Middle frontal gyrus (tissue), 1 donor: ENCODE data around the gene KCTD13.
"Not testable (repeated sequence)": the region's sequence is repeated elsewhere in the genome, so short reads cannot be mapped to it uniquely, and the experiment has no call there.

Experiments used
- DNase-seq: peaks from one replicate; pipeline ENCODE4 v3.0.0-alpha.2; 2015; ENCODE audit warnings: low spot score; ENCODE audit errors: extremely low spot score

KCTD13 gene

DNA sequence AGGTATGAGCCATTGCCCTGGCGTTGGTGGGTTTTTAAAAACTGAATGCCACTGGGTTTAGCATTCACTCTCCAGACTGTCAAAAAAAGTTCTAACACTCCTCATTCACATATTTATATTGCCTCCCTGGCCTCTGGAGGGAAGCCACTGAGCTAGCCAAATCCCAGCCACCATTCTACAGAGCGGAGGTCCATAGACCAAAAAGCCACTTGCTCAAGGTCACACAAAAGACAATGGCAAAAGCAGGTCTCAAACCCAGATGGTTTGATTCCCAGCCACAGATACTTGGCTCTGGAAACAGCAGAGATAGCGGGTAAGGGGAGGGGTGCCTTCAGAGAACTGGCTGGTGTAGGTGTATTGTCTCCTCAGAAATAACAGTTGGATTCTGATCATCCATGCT lies 45.0 kb downstream of the KCTD13 start:
- DNase-seq = no peak

DNA sequence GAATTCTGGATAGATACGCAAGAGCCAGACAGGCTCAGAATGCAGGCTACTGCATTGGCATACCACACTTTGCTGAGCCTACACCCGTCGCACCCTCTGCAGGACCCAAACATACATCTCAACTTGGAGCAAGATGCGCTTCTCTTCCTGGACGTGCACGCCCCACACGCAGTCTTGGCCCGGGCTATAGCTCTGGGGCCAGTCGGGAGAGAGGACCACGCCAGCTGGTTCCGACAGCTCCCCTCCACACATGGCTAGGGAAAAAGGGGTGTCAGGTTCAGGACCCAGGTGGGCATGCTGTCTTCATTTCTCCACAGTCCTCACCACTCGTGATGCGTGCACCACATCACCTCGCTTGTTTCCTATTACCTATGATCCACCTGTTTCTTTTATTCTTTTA lies 47.9 kb downstream of the KCTD13 start:
- no peak for DNase-seq

DNA sequence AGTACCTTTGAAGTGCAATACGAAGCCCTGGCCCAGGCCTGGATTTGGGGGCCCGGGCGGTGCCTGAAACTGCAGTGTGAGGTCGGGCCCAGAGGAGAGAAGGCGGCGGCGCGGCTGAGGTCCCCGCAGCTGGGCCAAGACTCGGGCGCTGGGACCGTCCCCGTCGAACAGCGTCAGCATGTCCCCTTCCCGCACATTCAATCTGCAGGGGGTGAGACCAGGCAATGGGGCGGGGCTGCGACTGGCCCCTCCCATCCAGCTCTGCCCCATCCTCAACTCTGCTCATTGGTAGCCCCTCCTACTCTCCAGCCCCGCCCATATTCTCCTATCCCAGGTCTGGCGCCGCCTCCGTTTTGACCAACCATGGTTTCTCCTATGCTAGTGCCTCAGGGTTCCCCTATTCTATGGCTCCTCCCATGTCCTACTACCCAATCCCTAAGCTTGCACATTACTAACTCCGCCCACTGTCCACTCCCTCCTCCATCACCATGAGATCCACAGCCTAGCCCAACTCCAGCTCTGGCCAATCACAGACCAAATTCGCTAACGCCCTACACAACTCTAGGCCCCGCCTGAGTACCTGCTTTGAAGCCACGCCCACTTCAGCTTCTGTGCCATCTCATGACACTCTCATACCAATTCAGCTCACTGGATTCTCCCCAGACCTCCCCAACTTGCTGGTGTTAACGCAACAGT lies 48.6 kb downstream of the KCTD13 start:
- DNase-seq = no peak

- DNase-seq = no peak
Observed at GRCh38 chr16:29876594-29877249, 49.3 kb downstream of the KCTD13 start.

GRCh38 chr16:29876217-29876593 lies 49.8 kb downstream of the KCTD13 start:
- DNase-seq = no peak

GRCh38 chr16:29875206-29875605 lies 50.8 kb downstream of the KCTD13 start:
- DNase-seq = no peak

DNA sequence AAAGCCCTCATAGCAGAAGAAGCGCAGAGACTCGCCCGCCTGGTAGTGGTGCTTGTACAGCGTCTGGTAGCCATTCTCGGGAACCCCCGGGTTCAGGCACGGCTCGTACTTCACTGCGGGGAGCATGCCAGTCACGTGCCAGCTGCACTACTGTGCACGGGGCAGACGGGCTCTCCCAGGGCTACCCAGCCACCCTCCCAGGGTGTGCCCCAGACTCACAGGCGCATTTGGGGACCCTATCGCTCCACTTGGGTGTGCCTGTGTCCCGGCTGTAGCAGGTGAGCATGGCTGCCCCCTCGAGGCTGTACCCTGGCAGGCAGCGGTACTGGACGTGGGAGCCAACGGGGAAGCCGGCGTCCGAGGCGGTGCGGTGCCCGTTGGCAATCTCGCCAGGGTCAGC lies 52.7 kb downstream of the KCTD13 start:
- DNase-seq = no peak

GRCh38 chr16:29871822-29872546 lies 54.0 kb downstream of the KCTD13 start:
- no peak for DNase-seq

DNA sequence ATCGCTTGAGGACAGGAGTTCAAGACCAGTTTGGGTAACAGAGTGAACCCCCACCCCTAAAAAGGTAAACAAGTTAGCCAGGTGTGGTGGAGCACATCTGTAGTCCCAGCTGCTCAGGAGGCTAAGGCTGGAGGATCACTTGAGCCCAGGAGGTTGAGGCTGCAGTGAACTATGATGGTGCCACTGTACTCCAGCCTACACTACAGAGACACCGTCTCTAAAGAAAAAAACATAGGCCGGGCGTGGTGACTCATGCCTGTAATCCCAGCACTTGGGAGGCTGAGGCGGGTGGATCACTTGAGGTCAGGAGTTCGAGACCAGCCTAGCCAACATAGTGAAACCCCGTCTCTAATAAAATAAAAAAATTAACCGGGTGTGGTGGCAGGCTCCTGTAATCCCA lies 57.0 kb downstream of the KCTD13 start:
- not testable (repeated sequence) for DNase-seq

DNA sequence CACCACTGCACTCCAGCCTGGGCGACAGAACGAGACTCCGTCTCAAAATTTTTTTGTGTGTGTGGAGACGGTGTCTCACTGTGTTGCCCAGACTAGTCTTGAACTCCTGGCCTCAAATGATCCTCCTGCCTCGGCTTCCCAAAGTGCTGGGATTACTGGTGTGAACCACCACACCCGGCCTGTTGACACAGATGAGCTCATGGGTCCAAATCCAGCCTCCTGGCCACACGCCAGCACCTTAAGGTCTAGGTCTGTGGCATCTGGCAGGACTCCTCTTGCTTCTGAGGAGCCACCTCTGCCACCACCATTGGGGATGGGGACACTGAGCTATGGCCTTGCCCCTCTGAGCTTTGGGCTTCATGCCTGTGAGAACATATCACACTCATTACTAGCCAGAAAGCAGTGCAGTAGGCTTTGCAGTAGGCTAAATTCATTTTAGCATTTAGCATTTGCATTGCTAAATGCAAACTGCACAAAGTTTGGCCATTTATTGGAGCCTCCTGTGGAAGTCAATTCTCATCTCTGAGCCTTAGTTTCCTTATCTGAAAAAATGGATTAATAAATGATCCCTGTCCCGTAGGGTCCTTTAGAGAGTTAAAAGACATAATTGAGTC lies 57.5 kb downstream of the KCTD13 start:
- DNase-seq = no peak

- DNase-seq = no peak
Observed at GRCh38 chr16:29864205-29864604, 61.8 kb downstream of the KCTD13 start.

- no peak for DNase-seq
Observed at GRCh38 chr16:29863669-29863984, 62.4 kb downstream of the KCTD13 start.

- peak; percentile 96 for DNase-seq
Observed at GRCh38 chr16:29862884-29863668, 63.0 kb downstream of the KCTD13 start, which contains the start of gene CDIPT. Gene CDIPT, minus strand, starts transcription at chr16:29863226. Its CDS starts 369 bp downstream, at chr16:29862857.

DNA sequence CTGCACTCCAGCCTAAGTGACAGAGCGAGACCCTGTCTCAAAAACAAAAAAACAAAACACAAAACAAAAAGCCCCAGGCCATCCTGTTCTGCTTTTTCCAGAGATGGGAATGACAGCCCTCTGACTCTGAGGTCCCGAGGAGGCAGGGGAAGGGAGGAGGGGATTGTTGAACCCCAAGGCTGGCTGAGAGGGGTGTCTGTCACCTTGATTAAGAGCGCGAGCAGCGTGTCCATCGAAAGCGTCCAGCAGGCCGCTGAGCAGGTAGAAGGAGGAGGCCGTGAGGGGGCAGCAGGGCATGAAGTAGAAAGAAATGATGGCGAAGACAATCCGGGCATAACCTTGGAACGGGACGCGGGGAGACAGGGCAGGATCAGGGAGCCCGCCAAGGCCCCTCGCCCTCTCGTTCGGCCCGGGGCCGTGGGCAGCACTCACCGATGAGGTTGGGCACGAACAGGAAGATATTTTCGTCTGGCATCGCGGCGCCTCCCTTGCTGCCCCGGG lies 63.6 kb downstream of the KCTD13 start:
- no peak for DNase-seq

DNA sequence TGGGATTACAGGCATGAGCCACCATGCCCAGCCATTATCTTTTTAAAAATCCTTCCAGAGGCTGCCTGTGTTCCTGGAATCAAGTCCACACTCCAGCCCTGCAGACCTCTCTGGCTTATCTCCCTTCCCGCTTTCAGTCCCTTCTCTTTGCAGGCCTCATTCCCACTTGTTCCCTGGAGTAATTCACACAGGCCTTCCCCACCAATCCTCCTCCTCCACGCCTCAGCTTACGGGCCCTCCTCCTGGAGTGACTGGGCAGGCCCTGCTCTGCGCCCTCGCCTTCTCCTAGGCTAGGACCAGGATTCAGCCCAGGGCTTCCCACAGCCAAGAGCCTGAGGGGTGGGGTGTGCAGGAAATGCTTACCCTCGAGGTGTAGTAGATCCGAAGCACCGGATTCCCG lies 65.8 kb downstream of the KCTD13 start:
- no peak for DNase-seq

DNA sequence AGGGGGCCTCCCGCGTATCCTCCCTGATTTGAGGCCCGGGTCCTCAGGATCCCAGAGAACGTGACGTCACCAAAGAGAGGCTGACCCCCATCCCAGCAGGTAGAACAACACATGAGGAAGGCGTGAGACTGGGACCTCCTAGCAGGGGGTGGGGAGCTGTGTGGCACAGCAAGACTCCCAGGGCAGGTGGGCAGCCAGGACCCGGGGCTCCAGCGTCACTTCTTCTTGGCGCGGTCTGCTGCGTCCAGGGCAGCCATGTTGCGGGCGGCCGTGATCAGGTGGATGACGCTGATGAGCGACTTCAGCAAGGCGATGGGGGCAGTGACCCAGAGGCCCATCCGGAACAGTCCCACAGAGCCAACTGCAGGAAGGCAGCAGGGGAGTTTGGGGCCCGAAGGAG lies 67.1 kb downstream of the KCTD13 start:
- DNase-seq = no peak

DNA sequence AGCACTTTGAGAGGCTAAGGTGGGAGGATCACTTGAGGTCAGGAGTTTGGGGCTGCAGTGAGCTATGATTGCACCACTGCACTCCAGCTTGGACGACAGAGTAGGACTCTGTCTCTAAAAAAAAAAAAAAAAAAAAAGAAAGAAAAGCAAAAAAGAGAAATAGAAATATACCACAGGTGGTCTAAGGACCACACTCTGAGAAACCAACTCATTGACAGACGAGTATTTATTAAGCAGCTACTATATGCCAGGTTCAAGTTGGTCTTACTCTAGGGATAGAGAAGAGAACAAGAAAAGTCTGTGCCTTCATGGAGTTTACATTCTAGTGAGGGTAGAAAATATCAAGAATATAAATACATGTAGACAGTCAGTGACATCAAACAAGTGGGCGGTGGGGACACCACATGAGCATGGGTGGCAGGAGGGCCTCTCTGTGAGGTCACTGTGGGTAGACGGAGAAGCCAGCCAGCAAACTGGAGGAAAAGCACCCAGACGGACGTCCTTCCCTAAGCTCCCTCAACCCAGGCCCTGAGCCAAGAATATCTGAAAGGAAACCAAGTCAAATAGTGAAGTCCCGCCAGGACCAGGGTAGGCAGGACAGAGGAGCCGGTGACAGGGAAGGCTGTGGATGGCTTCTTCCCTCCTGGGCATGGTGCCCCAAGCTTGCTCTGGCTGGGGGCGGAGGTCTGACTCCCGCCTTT lies 67.7 kb downstream of the KCTD13 start:
- no peak for DNase-seq

DNA sequence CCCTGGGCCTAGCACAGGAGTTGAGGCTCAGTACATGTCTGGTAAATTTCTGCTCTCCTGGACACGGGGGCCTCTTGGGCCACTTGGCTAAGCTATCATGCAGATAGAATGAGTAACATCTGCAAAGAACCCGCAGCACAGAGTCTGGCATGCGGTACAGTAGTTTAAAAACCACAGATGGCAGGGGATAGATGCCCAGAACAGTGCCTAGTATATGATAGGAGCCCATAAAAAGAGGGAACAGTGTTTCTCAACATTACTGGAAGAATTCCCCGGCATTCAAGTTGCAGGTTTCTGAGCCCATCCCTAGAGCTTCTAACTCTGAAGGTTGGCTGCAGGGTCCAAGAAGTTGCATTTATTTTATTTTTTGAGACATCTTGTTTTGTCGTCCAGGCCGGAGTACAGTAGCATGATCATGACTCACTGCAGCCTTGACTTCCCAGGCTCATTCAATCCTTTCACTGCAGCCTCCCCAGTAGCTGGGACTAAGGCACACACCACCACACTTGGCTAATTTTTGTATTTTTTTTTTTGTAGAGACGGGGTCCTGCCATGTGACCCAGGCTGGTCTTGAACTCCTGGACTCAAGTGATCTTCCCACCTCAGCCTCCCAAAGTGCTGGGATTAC lies 68.8 kb downstream of the KCTD13 start:
- no peak for DNase-seq
